ENCODE data around the gene FERMT3. TPM values are rescaled to one million over a fixed set of nuclear protein-coding genes. Genes with fewer than 3 reads are reported as not detected.

Gene FERMT3
- total RNA-seq, 1 experiment from 2014 or later: 10.6 TPM

GRCh38 chr11:64210301-64211020 lies 3.9 kb downstream of the FERMT3 start:
- Histone ChIP-seq H4K91ac (ENCODE audit: insufficient read length, low read depth, low read length) (no peak overlapping the region), H2BK12ac (ENCODE audit: insufficient read length, low read depth, low read length) (no peak overlapping the region), H4K8ac (replicated peaks; ENCODE audit: insufficient read length, low read depth, low read length) (no peak overlapping the region), H2AFZ (ENCODE audit: low read length) (no peak overlapping the region), H3K18ac (ENCODE audit: insufficient read length, low read depth, low read length) (no peak overlapping the region), H4K5ac (ENCODE audit: insufficient read length, low read depth, low read length) (no peak overlapping the region), H3K23me2 (ENCODE audit: insufficient read length, low read depth, low read length, poor library complexity, severe bottlenecking) (no peaks in the 10 kb centered on the region), H3K9me3 (ENCODE audit: control insufficient read depth, low read depth, low read length) (no peaks in the 10 kb centered on the region), H3T11ph (ENCODE audit: low read length) (no peak overlapping the region), H2BK5ac (ENCODE audit: insufficient read length, low read length) (no peak overlapping the region), H3K79me2 (ENCODE audit: insufficient read depth, low read length) (no peaks in the 10 kb centered on the region), H2BK120ac (ENCODE audit: low read depth, low read length, poor library complexity, severe bottlenecking) (no peak overlapping the region), H3K4ac (ENCODE audit: low read depth, low read length) (no peak overlapping the region), H3K4me2 (ENCODE audit: insufficient read depth, insufficient read length, low read length) (no peak overlapping the region), H2BK15ac (ENCODE audit: low read depth, low read length) (no peak overlapping the region), H3K23ac (ENCODE audit: insufficient read length, low read depth, low read length) (no peak overlapping the region), H4K20me1 (ENCODE audit: control insufficient read depth, insufficient read depth, insufficient read length) (no peaks in the 10 kb centered on the region), H3K14ac (ENCODE audit: insufficient read depth, low read length) (no peak overlapping the region; the same call in 1 of the 2 replicates), H3K27ac (ENCODE audit: insufficient read length, low read depth, low read length) (no peak overlapping the region), H3K27me3 (ENCODE audit: insufficient read depth, low read length) (no peaks in the 10 kb centered on the region), H2AK5ac (ENCODE audit: insufficient read length, low read length) (no peak overlapping the region), H3K4me1 (ENCODE audit: insufficient read depth, low read length) (no peaks in the 10 kb centered on the region), H3K79me1 (ENCODE audit: insufficient read depth, low read depth, low read length, poor library complexity, severe bottlenecking) (no peaks in the 10 kb centered on the region), H2BK20ac (ENCODE audit: low read depth, low read length, poor library complexity, severe bottlenecking) (no peak overlapping the region), H3K9ac (ENCODE audit: extremely low read depth, insufficient read length, low read length) (no peak overlapping the region), H3K56ac (ENCODE audit: insufficient read length, low read depth, low read length) (no peak overlapping the region)
- Mint-ChIP-seq H3K9me3 (no peaks in the 10 kb centered on the region), H3K4me1 (no peaks in the 10 kb centered on the region), H3K27me3 (ENCODE audit: low read depth) (no peaks in the 10 kb centered on the region), H3K36me3 (ENCODE audit: insufficient read depth in 1 of 3, low read depth in 3 of 3) (peaks cover 6 to 52% (median 43%) of the 10 kb centered on the region in 3 experiments), H3K27ac (peak overlapping the region in 1 of 3 experiments; percentile 91; a peak in 1 of 7 replicates), H3K4me3 (no peak overlapping the region)
- TF ChIP-seq CTCF (conservative IDR thresholded peaks at IDR 0.05): no peak
- WGBS (ENCODE audit: extremely low coverage, insufficient read length, low lambda C conversion rate): no CpG with 5 or more reads among the region's 24 CpGs
- no peak for DNase-seq
